Stimulated activated naive CD8-positive, alpha-beta T cell treated with anti-CD3 and anti-CD28 coated beads, Interleukin-15, Interleukin-2, amounts not matched to agents 100 ng/mL and 50 ng/mL, for 24 hours (primary cell): ENCODE results near the gene CTRB1.
"Not testable (repeated sequence)": the region's sequence is repeated elsewhere in the genome, so short reads cannot be mapped to it uniquely, and the experiment has no call there.

Experiments
- H3K27ac Mint-ChIP-seq: one replicate; pipeline ENCODE4 v1.8.0; 2021; ENCODE audit warnings: mild to moderate bottlenecking, mixed read lengths
- H3K27me3 Mint-ChIP-seq: one replicate; pipeline ENCODE4 v1.8.0; 2021; ENCODE audit warnings: mixed read lengths
- H3K36me3 Mint-ChIP-seq: one replicate; pipeline ENCODE4 v1.8.0; 2021; ENCODE audit warnings: low read depth, mixed read lengths
- H3K4me1 Mint-ChIP-seq: one replicate; pipeline ENCODE4 v1.8.0; 2021; ENCODE audit warnings: low read depth, mixed read lengths
- H3K4me3 Mint-ChIP-seq: one replicate; pipeline ENCODE4 v1.8.0; 2021; ENCODE audit warnings: mild to moderate bottlenecking, mixed read lengths
- H3K9me3 Mint-ChIP-seq: one replicate; pipeline ENCODE4 v1.8.0; 2021; ENCODE audit warnings: mixed read lengths

Gene CTRB1

GRCh38 chr16:75261590-75262078 is 42.8 kb downstream of the CTRB1 start:
- Mint-ChIP-seq H3K27ac (no peak overlapping the region), H3K27me3 (peaks cover 56% of the 10 kb centered on the region), H3K4me3 (no peak overlapping the region), H3K36me3 (no peaks in the 10 kb centered on the region), H3K9me3 (no peaks in the 10 kb centered on the region), H3K4me1 (peaks cover 9% of the 10 kb centered on the region)

GRCh38 chr16:75262104-75262799 is 43.5 kb downstream of the CTRB1 start:
- H3K4me1 Mint-ChIP-seq, result peaks cover 9% of the 10 kb centered on the region
- H3K27ac Mint-ChIP-seq, result no peak overlapping the region

DNA sequence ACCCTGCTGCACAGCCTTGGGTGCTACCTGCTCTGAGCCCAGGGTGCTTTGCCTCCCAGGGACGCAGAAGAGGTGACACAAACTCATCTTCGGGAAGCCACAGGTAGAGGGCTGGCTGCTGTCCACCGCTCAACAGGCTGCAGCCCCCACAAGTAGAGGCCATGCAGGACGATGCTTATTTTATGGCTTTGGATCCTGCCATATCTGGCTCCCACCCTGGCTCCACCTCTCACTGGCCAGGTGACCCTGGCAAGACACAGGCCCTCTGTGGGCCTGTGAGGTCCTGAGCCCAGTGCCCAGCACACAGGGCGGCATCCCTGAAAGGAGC is 44.0 kb downstream of the CTRB1 start:
- H3K27me3 Mint-ChIP-seq, result peaks cover 50% of the 10 kb centered on the region
- H3K4me1 Mint-ChIP-seq, result peaks cover 9% of the 10 kb centered on the region
- H3K4me3 Mint-ChIP-seq, result no peak overlapping the region

More at GRCh38 chr16:75262104-75262799, 43.5 kb downstream of the CTRB1 start:
- Mint-ChIP-seq H3K36me3 (no peaks in the 10 kb centered on the region), H3K27me3 (peaks cover 50% of the 10 kb centered on the region), H3K4me3 (no peak overlapping the region), H3K9me3 (no peaks in the 10 kb centered on the region)

DNA sequence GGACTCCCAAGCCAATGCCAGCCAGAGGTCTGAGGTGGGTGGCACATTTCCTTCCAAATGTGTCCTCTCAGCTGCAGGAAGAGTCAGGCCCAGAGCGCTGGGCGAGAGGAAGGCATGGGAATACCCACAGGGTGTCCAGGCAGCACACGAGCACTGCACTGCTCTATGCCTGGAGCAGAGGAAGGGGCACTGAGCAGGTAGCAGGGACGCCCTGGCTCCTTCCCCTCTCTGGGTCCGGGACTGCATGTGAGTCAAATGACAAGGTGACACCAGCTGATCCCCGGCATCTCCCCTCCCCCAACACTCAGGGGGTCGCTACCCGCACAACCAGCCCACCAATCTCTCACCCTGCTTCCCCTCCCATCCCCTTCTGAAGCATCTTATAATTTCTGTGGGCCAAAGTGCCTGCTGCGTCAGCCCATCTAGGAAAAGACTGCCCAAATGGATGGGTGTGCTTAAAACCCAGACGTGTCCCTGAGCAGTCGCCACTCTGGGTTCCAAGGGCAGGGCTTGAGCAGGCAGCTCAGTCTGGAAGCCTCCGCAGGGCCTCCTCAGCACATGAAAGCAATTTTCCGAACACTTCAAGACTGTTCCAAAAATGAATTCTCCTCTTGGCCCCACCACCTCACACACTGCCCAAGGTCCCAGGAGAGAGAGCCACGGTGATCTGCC is 44.6 kb downstream of the CTRB1 start:
- Mint-ChIP-seq H3K9me3 (no peaks in the 10 kb centered on the region), H3K4me1 (peaks cover 9% of the 10 kb centered on the region), H3K27me3 (peaks cover 53% of the 10 kb centered on the region)

More for the DNA sequence above, 44.0 kb downstream of the CTRB1 start:
- Mint-ChIP-seq H3K9me3 (no peaks in the 10 kb centered on the region), H3K27ac (no peak overlapping the region), H3K36me3 (no peaks in the 10 kb centered on the region)

GRCh38 chr16:75263963-75264445 is 45.2 kb downstream of the CTRB1 start:
- Mint-ChIP-seq H3K4me3 (peak overlapping the region; percentile 63), H3K36me3 (no peaks in the 10 kb centered on the region), H3K9me3 (no peaks in the 10 kb centered on the region), H3K4me1 (peaks cover 9% of the 10 kb centered on the region), H3K27me3 (peaks cover 52% of the 10 kb centered on the region), H3K27ac (no peak overlapping the region)

More for the DNA sequence above, 44.6 kb downstream of the CTRB1 start:
- no peaks in the 10 kb centered on the region for H3K36me3 Mint-ChIP-seq
- no peak overlapping the region for H3K4me3 Mint-ChIP-seq
- no peak overlapping the region for H3K27ac Mint-ChIP-seq

GRCh38 chr16:75264457-75264998 is 45.7 kb downstream of the CTRB1 start:
- H3K36me3 Mint-ChIP-seq, result no peaks in the 10 kb centered on the region
- no peak overlapping the region for H3K27ac Mint-ChIP-seq
- peaks cover 51% of the 10 kb centered on the region for H3K27me3 Mint-ChIP-seq
- no peaks in the 10 kb centered on the region for H3K9me3 Mint-ChIP-seq
- H3K4me3 Mint-ChIP-seq, result peak overlapping the region; percentile 63
- H3K4me1 Mint-ChIP-seq, result peaks cover 9% of the 10 kb centered on the region

- peak overlapping the region; percentile 63 for H3K4me3 Mint-ChIP-seq
- H3K27ac Mint-ChIP-seq, result no peak overlapping the region
- H3K4me1 Mint-ChIP-seq, result peaks cover 9% of the 10 kb centered on the region
- H3K27me3 Mint-ChIP-seq, result peaks cover 51% of the 10 kb centered on the region
- no peaks in the 10 kb centered on the region for H3K9me3 Mint-ChIP-seq
- H3K36me3 Mint-ChIP-seq, result no peaks in the 10 kb centered on the region
Measured at GRCh38 chr16:75264999-75265910, 46.5 kb downstream of the CTRB1 start.

DNA sequence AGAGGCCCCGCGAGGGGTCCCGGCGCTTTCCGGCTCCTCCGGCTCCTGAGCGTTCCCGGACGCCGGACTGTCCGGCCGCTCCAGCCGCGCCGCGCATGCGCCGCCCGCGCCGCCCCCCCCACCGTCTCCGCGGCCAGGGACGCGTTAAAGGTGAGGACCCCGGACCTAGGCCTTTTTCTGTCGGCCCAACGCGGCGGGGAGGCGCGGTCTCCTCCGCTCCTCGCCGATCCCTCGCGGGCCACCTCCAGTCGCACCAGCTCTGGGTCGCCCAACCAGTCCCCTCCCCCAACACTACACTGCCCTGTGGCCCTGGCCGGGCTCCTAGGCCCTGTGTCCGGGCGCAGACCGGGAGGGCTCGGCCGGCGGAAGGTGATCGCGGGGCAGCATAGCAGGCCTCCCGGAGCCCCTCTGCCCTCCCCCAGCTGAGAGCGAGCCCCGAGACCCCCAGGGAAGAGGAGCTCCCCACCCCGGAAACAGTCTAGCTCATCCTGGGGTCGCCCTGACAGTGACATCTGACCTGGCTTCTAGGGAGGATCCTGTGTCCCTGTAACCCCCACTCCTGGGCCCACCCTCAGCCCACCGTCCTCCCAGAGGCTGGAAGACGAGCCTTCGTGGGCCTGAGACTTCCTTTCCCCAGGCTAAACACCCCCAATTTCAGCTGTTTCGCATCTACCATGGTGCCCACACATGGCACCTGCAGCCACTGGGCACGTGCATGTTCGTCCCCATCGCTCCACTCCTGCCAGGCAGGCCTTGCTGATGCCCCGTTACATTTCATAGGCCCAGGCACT is 47.3 kb downstream of the CTRB1 start:
- Mint-ChIP-seq H3K9me3 (no peaks in the 10 kb centered on the region), H3K4me3 (peak overlapping the region; percentile 12), H3K27ac (no peak overlapping the region), H3K36me3 (no peaks in the 10 kb centered on the region), H3K4me1 (peaks cover 9% of the 10 kb centered on the region), H3K27me3 (peaks cover 45% of the 10 kb centered on the region)

- Mint-ChIP-seq H3K27me3 (peaks cover 45% of the 10 kb centered on the region), H3K27ac (no peak overlapping the region), H3K4me1 (peaks cover 9% of the 10 kb centered on the region), H3K36me3 (no peaks in the 10 kb centered on the region), H3K9me3 (no peaks in the 10 kb centered on the region), H3K4me3 (peak overlapping the region; percentile 12)
Measured at GRCh38 chr16:75266738-75267630, 48.2 kb downstream of the CTRB1 start.

- Mint-ChIP-seq H3K9me3 (no peaks in the 10 kb centered on the region), H3K4me3 (no peak overlapping the region), H3K36me3 (no peaks in the 10 kb centered on the region), H3K27me3 (peaks cover 41% of the 10 kb centered on the region), H3K4me1 (peaks cover 9% of the 10 kb centered on the region), H3K27ac (no peak overlapping the region)
Measured at GRCh38 chr16:75267631-75268264, 49.0 kb downstream of the CTRB1 start.

DNA sequence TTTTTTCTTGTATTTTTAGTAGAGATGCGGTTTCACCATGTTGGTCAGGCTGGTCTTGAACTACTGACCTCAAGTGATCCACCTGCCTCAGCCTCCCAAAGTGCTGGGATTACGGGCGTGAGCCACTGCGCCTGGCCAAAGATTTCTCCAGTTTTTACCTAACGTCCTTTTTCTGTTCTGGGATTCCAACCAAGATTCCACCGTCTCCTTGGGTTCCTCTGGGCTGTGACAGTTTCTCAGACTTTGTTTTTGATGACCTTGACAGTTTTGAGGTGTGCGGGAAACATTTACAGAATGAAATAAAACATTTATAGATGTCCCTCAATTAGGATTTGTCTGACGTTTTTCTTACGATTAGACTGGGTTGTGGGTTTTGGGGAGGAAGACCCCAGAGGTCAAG is 50.6 kb downstream of the CTRB1 start:
- H3K27ac Mint-ChIP-seq, H3K9me3 Mint-ChIP-seq, H3K4me3 Mint-ChIP-seq, H3K36me3 Mint-ChIP-seq, H3K4me1 Mint-ChIP-seq: not testable (repeated sequence)
- H3K27me3 Mint-ChIP-seq, result peaks cover 43% of the 10 kb centered on the region

GRCh38 chr16:75271441-75272096 is 52.8 kb downstream of the CTRB1 start:
- no peaks in the 10 kb centered on the region for H3K9me3 Mint-ChIP-seq
- H3K27ac Mint-ChIP-seq, result no peak overlapping the region
- H3K4me3 Mint-ChIP-seq, result no peak overlapping the region
- H3K36me3 Mint-ChIP-seq, result no peaks in the 10 kb centered on the region
- no peaks in the 10 kb centered on the region for H3K4me1 Mint-ChIP-seq
- H3K27me3 Mint-ChIP-seq, result peaks cover 39% of the 10 kb centered on the region
